Fibroblast of skin of abdomen (primary cell): ENCODE measurements around the gene F7.
"Not testable (repeated sequence)": the region's sequence is repeated elsewhere in the genome, so short reads cannot be mapped to it uniquely, and the experiment has no call there.

Experiments
- DNase-seq: peaks from one replicate; pipeline ENCODE4 v3.0.0-alpha.2; 2013

Gene F7

DNA sequence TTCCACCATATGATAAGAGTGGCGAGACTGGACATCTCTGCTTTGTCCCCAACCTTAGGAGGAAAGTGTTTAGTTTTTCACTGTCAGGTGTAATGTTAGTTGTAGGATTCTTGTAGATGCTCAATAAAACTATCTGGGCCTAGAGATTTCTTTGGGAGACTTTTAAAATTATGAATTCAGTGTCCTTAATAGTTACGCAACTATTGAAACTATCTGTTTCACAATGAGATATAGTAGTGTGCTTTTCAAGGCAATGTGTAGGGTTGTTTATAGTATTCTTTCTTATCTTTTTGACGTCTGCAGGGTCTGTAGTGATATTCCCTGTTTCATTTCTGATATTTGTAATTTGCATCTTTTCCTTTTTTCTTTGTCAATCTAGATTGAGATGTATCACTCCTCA, 33.2 kb upstream of the F7 start:
- DNase-seq: no peak

DNA sequence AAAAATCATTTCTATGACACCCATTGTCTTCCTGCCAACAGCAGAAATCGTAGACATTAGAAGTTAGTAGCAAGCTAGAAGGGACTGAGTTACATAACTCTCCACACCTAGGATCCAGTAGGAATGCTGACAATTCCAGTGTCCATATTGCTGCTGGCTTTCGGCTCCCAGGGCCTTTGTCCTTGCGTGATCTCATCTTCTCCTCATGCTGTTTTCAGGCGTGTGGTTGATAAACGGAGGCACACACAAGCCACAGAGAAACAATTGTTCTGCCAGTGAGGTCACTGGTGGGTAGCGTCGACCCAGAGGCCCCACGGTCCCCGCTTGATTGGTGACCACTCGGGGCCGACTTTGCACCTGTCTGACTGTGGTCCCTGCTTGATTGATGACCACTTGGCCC, 31.6 kb upstream of the F7 start:
- no peak for DNase-seq

DNA sequence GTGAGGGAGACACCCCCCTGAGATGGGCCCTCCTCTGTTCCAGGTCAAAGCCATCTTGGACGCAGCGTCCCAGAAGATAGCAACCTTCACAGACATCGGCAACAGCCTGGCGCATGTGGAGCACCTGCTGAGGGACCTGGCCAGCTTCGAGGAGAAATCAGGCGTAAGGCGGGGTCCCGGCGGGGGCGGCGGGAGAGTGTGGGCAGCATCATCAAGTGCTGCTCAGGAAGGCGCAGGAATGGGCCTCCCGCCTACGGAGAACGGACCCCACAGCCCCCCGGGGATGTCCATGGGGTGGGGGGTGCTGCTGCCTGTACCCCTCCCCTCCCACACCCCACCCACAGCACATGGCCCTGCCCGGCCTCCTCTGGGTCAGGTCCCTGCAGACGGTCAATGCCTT, 31.2 kb upstream of the F7 start:
- DNase-seq: no peak

DNA sequence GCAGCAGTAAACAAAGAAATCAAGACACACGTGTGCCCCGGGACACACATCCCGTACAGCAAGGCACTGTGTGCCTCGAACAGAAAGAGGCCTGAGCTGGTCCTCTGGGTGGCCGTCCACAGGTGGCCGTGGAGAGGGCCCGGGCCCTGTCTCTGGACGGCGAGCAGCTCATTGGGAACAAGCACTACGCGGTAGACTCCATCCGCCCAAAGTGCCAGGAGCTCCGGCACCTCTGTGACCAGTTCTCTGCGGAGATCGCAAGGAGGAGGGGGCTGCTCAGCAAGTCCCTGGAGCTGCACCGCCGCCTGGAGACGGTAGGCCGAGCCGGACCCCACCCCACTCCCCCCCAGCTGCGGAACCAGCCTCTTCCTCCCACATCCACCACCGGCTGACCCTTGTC, 30.7 kb upstream of the F7 start:
- DNase-seq: no peak

DNA sequence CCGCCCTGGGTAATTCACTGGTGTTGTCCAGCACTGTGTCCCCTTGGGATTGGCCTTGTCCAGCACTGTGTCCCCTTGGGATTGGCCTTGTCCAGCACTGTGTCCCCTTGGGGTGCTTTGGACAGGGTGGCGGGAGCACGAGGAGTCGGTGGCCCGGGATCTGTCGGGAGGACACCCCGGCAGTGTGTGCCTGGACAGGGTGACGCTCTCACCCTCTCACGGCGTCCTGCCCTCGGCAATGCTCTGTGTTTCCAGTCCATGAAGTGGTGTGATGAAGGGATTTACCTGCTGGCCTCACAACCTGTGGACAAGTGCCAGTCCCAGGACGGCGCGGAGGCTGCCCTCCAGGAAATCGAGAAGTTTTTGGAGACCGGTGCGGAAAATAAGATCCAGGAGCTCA, 29.9 kb upstream of the F7 start:
- no peak for DNase-seq

DNA sequence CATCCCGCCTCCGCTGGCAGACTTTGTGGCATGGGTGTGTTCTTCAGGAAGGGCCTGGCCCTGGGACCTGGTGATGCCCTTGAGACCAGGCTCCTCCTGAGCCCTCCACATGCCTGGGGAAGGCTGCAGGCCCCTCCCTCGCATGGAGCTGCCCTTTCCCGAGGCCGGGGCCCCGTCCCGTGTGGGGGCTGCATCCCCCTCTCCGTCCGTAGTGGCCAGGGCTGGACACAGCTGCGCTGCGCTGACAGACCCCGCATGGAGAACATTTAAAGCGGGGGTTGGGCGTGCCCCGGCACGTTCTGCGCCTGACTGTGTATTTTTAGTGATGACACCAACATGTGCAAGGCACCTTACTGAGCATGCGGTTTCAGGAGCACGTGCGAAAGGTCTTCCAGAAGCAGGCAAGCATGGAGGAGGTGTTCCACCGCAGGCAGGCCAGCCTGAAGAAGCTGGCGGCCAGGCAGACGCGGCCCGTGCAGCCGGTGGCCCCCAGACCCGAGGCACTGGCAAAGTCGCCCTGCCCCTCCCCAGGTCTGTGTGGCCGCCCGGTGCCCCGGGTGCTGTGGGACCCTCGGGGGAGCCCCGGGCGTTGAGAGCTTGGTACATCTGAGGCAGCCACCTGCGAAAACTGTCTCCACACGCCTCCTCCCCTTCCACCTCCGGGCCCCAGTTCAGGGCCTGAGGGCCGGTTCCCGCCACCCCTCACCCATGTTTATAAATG, 28.8 kb upstream of the F7 start:
- DNase-seq: no peak

DNA sequence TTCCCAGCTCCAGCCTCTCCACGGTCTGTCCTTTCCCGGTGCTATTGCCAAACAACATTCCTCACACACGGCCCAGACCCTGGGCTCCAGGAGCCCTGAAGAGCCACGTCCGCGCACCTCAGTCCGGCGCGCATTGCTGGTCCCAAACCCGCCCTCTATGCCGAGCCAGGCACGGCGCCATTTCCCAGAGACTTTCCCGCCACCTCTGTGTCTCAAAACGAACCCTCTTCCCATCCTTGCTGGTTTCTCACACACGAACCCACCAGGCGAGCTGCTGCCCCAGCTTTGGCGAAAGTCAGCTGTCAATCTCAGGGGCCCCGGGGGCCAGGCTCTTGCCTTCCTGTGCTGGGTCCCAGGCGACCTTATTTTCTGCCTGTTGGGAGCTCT, 28.0 kb upstream of the F7 start:
- DNase-seq: no peak

DNA sequence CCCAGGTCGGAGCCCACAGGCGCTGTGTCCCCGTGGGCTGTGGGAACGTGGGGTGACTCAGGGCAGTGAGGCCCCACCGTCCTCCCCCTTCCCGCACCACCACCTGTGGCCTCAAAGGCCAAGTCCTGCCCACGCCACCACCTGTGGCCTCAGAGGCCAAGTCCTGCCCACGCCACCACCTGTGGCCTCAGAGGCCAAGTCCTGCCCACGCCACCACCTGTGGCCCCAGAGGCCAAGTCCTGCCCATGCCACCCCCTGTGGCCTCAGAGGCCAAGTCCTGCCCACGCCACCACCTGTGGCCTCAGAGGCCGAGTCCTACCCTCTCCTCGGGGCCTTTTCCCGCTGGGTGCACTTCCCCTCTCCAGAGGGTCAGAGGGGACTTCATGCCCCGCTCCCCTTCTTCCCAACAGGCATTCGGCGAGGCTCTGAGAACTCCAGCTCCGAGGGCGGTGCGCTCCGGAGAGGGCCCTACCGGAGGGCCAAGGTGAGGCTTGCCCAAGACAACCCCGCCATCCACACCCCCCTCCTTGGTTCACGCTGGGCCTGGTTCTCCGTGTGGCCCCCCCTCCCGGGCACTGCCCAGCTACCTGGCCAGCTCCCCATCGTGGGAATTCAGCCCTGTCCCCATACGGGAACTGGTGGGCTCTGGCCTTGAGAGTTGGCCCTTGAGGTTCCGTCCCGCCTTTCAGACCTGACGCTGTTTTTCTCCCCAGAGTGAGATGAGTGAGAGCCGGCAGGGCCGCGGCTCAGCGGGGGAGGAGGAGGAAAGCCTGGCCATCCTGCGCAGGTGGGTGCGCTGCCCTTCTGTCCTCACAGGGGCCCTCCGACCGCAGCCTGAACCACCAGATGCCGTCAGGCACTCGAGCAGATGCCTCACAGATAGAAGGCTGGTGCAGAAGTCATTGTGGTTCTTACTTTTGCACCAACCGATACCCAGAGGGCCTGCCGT, 27.4 kb upstream of the F7 start:
- no peak for DNase-seq

DNA sequence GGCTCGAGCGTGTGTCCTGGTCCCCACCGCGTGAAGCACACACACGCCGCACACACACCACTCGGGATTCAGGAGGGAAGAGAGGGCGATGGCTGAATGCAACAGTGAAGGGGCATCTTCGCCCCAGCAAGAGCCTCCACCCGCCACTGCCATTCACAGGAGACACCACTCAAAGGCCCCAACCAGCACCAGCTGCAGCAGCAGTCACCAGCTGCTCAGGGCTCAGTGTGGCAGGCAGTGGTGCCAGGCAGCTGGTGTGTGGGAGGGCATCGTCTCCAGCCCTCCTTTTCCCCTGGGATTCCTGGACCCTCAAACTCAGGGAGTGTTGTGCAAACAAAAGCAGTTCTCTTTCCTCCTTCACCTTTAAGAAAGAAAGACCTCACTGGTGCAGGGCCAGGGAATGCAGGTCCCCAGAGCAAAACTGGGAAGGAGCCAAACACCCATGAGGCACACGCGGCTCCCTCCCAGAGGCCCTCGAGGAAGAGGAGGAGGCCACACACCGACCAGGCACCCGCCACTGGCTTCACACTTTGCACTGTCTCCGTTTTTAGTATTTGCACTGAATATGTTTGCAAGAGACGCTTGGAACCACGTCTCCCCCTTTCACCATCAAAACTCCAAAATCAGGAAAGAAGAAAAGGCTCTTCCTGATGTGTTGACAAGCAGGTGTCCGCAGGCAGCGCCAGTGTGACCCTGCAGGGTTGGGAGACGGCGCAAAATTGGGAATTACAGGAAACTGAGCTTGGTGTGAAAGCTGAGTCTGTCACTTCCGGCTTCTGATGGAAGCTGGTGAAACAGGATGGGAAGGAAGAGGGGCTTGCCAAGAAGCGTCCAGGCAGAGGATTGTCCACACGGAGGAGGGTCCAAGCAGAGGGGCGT, 26.4 kb upstream of the F7 start:
- DNase-seq: no peak

DNA sequence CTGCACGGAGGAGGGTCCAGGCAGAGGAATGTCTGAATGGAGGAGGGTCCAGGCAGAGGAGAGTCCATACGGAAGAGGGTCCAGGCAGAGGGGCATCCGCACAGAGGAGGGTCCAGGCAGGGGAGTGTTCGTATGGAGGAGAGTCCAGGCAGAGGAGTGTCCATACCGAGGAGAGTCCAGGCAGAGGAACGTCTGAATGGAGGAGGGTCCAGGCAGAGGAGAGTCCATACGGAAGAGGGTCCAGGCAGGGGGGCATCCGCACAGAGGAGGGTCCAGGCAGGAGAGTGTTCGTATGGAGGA, 25.9 kb upstream of the F7 start:
- not testable (repeated sequence) for DNase-seq

DNA sequence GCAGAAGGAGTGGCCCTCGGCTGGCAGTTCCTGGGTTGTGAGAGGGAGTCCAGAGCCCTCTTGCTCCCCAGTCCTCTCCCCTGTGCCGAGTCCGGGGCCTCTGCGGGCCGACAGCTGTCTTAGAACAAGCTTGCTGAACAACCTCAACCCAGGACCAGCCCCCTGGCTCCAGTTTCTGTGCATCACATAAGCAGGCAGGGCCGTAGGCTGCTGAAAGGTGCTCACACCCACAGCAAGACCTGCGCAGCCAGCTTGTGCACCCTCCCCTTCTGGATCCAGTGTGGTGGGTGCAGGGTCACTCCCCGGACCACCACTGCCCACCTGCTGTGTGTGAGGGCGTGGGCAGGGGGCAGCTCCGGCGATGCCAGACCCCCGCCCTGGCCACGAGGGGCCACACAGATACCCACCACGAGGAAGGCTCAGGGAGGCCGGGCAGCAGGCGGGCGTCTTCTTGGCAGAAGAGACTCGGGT, 25.2 kb upstream of the F7 start:
- no peak for DNase-seq

DNA sequence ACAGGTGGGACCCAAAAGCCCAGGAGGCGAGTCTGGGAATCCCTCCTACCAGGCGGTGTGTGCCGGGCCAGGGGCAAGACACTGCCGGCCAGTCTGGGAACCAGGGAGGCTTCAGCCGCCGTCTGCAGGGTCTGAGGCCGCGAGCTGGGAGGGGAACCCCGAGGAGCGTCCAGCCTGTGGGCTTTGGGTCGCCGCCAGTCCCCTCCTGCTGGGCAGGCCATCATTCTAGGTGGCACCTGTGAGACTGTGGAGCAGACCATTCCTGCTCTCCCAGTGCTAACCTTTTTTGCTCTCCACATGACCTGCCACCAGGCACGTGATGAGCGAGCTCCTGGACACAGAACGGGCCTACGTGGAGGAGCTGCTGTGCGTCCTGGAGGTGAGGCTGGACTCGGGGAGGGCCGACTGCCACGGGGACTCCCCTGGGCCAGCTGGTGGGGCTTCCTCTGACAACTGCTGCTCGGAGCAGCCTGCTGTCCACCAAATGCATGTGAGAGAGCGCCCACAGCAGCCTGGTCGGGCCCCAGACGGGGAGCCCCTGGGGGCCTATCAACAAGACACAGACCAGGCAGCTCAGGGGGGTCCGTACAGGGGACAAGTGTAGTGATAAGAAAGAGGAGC, 24.6 kb upstream of the F7 start:
- no peak for DNase-seq

DNA sequence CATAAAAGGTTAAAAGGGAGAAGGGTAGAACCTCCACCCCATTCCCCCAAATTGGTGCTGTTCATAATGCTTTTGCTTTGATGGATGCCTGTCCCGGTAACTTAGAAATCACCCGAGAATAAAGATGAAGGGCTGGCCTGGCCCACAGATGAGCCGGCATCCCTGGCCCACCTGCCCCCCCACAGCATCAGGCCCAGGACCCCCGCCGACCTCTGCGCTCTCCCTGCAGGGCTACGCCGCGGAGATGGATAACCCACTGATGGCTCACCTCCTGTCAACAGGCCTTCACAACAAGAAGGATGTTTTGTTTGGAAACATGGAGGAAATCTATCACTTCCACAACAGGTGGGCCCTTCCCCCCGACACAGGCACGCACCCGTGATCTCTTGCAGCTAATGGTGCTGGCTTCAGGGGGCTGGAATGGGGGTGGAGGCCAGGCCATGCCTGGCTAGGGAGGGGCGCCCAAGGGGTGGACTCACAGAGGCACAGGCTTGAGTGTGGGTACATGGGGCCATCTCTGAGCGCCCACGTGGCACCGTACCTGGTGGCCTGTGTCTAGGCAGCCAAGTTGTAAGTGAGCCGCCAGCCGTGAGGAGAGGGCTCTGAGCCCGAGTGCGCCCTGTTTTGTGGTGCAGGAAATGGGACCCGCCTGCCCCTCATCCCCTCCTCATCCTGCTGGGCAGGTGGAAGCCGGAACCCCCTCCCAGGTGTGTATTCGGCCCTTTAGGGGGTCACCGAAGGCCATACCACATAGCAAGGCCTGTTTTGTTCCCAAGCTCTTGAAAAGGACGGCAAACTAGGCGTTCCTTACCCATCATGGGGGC, 23.2 kb upstream of the F7 start:
- no peak for DNase-seq

DNA sequence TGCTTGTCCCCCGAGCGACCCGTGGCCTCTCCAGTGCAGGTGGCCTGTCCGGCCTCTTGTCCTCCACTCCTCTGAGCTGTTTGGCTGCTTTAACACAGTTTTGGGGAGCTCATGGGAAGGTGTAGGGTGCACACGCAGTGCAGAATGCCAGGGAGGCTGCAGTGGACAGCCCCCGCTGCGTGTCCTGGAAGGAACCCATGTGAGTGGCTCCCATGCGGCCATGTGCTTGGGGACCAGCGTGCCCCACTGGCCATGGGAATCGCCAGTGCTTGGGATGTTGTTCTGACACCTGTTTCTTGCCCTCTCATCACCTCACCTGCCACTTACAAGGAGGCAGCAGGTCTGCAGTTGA, 22.6 kb upstream of the F7 start:
- DNase-seq: no peak

DNA sequence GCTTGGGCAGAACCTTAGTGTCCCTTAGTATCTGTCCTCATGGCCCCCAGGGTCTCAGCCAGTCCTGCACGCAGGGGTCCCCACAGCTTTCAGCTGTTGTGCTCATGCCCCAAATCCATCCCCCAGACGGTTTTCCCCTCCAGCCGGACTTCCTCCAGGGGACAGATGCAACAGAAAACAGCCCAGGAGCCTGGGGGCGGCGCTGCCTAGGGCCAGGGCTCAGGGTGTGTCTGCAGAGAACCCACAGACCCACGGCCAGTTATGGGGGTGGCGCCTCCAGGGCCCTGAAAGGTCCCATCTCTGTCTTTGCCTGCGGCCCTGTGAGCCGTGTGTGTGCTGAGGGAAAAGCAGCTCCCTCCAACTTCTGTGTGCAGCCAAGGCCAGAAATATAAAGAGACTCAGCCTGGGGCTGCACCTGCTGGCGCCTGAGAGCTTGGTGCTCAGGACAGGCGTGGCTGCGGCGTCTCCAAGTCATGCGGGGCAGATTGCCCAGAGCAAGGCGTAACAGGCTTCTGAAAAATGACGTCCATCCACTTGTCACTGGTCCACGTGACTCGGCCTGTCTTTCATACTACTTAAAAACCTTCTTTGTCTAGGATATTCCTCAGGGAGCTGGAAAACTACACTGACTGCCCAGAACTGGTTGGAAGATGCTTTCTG, 22.1 kb upstream of the F7 start:
- no peak for DNase-seq

DNA sequence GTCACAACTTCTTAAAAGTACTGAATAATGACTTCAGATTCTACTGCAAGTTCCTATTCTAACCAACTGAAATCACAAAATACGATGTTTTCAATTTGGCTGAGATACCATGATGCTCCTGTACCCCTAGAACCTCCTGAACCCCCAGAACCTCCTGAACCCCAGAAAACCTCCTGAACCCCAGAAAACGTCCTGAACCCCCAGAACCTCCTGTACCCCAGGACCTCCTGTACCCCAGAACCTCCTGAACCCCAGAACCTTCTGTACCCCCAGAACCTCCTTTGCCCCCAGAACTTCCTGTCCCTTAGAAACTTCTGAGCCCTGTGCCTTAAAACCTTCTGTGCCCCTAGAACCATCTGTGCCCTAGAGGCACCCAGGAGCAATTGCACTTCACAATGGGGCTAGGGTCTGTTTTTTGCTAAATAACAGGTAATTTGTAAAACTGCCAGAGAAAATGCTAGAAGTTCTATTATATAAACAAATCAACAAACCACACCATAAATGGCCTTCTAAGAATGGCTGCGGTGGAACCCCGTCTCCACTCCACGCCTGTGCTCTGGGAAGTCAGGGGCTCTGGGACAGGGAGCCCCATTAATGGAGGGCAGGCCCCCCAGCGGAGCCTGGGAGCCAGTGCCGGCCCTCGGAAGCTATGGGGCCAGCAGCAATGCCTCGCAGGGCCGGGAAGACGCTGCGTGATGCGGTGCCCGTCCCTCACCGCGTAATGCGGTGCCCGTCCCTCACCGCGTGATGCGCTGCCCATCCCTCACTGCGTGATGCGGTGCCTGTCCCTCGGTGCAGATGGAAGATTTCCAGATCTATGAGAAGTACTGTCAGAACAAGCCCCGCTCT, 21.3 kb upstream of the F7 start:
- DNase-seq: no peak

DNA sequence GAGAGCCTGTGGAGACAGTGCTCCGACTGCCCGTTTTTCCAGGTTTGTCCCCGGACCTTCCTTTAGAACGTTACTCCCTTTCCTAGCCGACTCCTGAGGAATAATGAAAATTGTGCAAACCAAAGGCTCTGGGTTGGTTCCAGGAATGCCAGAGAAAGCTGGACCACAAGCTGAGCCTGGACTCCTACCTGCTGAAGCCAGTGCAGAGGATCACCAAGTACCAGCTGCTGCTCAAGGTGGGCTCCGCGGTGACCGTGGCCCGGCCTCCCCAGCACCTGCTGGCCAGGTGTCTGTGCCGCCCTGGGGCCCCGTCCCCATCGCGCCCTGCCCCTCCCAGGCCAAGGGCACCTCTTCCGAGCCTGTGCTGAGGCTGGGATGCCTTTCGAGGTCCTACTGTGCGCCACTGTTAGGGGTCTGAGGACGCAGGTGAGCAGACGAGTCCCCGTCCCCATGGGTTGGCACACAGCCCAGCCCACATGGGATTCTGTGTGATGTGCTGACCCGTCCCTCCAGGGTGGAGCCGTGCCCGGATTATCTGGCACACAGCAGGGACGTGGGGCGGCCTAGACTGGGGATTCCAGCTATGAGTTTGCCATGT, 20.5 kb upstream of the F7 start:
- no peak for DNase-seq

DNA sequence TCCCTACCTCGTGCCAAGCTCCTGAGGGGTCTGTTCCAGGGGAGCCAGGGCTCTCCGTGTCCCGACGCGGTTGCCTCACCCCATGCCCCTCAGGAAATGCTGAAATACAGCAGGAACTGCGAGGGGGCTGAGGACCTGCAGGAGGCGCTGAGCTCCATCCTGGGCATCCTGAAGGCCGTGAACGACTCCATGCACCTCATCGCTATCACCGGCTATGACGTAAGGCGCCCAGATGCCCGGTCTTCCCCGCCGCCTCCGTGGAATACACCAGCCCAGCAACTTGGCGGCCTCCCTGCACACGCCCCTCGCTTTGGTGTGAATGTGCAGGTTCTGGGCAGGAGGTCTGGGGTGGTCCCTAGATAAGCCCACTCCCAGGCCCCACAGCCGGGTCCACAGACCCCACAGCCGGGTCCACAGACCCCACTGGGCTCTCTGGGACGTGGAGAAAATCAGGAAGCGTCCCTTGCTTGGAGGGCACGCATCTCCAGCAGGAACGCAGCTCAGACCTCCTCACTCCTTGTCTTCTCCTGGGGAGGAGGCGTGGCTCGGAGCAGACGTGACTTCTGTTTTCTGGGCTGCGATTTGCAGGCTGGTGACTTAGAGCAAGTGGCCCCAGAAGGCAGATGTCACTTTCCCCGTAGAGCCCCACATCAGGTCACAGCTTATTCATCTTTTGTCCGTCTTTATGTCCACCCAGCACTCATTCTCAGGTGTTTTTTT, 19.4 kb upstream of the F7 start:
- no peak for DNase-seq
